HG03460 (cell line): Measurements from ENCODE around the gene UGT1A5.
"Not testable (repeated sequence)": the region's sequence is repeated elsewhere in the genome, so short reads cannot be mapped to it uniquely, and the experiment has no call there.

Experiments used
- ATAC-seq: cut with Tn5 transposase; IDR thresholded peaks from one replicate; pipeline ENCODE4 v1.9.1; 2021; ENCODE audit not compliant: unreplicated experiment

The UGT1A5 gene

DNA sequence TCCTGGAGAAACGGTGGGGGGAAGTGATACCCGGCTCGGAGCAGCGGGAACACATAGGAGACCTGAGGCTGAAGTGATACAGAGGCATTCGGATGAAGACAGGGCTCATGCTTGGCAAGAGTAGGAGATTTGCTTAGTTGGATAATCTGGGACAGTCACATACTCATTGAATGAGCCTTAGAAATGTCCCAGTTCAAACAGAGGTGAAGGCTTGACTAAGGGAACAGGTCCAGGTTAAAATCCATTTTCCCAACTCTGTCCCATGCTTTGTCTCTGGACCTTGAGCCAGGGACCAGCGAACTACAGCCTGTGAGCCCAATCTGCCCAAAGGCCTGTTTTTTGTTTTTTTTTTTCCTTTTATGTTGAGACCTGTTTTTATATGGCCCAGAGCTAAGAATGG lies 18.7 kb upstream of the UGT1A5 start:
- ATAC-seq = no peak

DNA sequence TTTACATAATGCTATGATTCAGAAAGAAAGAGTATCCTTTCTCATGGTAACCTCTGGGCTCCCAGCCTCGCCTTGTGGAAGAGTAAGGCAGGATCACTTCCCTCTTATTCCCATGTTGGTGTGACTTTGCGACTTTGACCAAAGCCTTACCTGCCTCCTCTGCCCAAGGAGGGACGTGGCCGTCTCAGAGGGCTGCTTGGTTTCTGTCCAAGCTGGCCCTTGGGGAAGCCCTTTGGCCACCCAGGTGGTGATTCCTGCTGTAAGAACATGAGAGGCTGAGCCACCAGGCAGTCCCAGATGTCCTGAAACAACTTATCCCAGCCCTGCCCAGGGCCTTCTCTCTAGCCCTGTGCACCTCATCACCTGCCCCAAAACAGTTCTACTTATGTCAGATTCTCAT lies 14.0 kb upstream of the UGT1A5 start:
- no peak for ATAC-seq

DNA sequence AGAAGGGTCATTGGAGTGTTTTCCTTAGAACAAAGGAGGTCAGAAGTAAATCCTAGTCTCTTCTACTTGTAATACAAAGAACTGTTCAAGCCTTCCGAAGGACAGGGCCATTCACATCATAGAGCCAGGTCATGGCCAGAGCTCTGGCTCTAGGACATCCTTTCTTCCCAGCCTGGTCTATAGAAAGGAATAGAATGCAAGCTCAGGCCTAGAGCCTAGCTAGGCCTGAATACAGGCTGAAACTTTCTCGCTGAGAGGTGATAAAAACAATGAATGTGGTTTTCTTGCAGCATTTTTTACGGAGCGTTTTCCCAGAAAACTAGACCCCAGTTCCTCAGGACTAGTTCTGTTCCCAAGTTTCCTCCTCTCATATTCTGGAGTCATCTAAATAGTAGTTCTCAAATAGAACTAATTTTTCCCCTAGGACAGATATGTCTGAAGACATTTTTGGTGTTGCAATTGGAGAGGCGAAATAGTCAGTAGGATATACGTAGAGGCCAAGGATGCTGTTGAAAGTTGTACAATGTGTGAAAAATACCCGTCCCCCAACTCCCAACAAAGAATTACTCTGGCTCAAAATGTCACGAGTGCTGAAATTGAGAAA lies 13.2 kb upstream of the UGT1A5 start:
- no peak for ATAC-seq

DNA sequence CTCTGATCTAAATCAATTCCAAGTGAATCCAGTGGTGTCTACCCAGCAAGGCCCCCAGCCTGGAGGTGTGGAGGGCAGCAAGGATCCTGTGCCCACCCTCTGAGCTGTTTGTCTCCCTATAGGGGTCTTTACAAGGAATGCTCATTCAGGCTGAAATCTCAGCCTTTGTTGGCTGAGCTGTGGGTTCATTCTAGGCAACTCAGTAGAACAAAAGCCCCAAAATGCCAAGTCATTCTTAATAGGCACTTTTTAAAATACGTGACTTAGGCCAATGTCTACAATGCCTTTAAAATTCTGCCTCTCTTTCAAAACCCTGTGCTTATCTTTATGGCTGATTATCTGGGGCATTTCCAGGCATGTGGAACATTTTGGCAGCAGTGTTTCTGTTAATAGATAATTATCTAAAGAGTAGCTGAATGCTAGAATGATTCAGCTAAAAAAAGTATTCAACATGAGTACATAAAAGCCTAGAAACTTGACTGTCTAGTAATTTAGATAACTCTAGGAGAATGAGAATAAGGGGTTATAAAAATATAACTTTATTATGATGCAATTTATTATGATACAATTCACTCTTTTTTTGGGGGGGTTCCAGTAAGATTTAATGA lies 12.6 kb upstream of the UGT1A5 start:
- ATAC-seq = no peak

DNA sequence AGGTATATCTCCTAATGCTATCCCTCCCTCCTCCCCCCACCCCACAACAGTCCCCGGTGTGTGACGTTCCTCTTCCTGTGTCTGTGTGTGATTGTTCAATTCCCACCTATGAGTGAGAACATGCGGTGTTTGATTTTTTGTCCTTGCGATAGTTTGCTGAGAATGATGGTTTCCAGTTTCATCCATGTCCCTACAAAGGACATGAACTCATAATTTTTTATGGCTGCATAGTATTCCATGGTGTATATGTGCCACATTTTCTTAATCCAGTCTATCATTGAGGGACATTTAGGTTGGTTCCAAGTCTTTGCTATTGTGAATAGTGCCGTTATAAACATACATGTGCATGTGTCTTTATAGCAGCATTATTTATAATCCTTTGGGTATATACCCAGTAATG lies 11.9 kb upstream of the UGT1A5 start:
- not testable (repeated sequence) for ATAC-seq

DNA sequence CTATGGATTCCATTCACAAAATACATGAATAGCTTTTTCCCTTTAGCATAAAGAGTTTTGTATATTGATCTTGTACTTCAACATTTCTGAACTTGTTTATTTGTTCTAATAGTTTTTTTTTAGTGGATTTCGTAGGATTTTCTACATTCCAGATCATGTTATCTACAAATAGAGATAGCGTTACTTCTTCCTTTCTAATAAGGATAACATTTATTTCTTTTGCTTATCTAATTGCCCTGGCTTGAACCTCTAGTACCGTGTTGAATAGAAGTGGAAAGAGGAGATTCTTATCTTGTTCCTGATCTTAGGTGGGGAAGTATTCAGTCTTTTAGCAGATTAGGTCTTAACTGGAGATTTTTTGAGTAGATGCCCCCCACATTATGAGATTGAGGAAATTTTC lies 10.5 kb upstream of the UGT1A5 start:
- no peak for ATAC-seq

DNA sequence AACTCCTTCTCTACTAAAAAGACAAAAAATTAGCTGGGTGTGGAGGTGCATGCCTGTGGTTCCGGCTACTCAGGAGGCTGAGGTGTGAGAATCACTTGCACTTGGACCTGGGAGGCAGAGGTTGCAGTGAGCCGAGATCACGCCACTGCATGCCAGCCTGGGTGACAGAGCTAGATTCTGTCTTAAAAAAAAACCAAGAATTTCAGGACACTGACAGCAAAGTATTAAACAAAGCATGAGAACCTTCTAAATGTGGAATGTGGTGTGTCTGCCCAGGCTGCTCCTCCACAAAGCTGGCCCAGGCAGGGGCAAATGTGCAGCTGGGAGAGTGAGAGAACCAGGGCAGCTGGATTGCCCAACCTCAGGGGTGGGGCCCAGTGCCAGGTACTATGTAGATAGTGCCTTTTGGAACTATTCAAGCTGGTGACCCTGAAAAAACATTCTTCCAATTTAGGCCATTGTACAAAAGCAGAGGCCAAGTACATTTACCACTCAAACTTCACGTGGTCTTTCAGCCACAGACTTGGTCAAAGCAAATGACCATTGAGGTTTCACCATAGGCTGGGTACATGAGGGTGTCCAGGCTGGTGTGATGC lies 6.7 kb upstream of the UGT1A5 start:
- no peak for ATAC-seq

- no peak for ATAC-seq
These were observed 6.0 kb upstream of the UGT1A5 start for GRCh38 chr2:233706720-233707119.

GRCh38 chr2:233707940-233708644 lies 4.6 kb upstream of the UGT1A5 start:
- ATAC-seq = no peak

DNA sequence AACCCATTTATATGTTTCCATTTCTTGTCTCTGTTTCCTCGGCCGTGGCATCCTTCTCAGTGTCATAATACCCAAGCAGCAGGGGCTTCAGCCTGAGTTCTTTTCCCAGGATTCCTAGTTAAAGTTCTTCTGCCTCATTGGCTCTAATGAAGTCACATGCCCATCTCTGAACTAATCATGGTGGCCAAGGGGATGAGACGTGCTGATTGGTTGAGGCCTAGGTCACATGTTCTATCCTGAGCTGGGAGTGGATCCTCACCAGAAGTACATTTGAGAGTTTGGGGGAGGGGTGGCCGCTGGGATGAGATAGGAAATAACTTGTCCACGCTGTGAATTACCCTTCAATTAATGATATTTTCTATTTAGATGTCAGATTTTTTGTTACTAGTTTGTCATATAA lies 3.8 kb upstream of the UGT1A5 start:
- no peak for ATAC-seq

DNA sequence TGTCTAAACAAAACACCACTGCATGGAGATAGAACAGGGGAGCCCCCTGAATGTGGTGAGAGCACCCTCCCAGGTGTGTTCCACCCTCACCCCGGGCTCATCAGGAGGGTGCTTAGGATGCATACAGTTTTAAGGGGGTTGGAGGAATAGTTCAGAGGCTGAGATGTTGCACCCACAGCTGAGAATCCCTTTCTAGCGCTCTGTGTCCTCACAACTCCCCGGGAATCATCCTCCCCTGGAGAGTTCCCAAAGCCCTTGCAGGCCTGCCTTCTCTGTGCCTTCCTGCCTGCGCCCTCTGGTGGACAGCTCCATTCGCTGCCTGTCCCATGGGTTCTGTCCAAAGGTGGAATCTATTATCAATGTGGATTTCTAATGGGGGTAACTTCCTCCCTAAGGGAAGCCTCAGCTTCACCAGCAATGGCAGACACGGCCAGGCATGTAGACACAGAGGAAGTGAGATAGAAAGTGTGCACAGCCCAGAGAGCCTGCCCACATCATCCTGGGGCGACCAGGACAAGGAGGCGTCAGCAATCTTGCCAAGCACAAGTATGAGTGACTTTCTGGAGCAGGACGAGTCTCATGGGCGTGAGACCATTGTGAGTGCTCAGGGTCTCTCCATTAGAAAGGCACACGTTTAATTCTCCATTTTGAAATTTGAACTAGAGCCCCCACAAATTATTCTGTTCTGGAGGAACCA lies 1.2 kb upstream of the UGT1A5 start:
- ATAC-seq = no peak

- ATAC-seq = no peak
These were observed 532 bp downstream of the UGT1A5 start for GRCh38 chr2:233713262-233713615.

DNA sequence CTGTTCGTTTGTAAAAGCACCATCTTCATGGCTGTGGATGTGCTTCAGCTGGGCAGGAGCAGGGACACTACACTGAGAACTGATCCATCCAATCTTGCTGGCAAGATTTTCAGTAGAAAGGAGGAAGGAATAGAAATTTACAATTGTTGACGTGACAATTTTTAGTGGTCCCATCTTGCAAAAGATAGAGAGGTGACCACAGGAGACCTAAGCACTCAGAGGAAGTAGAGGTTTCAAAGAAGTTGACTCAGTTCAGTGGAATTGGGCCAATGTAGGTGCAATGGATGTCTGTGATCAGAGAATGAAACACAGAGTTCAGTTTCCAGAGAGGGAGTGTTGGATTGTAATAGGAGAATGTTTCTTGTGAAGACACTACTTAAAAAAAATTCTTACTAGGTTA lies 1.4 kb downstream of the UGT1A5 start:
- ATAC-seq = no peak

GRCh38 chr2:233718552-233718951 lies 5.8 kb downstream of the UGT1A5 start, which contains the start of gene UGT1A4:
Gene UGT1A4 (plus strand): TSS chr2:233718736. CDS start chr2:233718821, 85 bp downstream.
- no peak for ATAC-seq

GRCh38 chr2:233728723-233729301 lies 16.1 kb downstream of the UGT1A5 start, which contains the start of gene UGT1A3:
Gene UGT1A3 (plus strand): TSS chr2:233729042. CDS start chr2:233729127, 85 bp downstream.
- no peak for ATAC-seq

GRCh38 chr2:233736868-233737653 lies 24.4 kb downstream of the UGT1A5 start:
- ATAC-seq = not testable (repeated sequence)

DNA sequence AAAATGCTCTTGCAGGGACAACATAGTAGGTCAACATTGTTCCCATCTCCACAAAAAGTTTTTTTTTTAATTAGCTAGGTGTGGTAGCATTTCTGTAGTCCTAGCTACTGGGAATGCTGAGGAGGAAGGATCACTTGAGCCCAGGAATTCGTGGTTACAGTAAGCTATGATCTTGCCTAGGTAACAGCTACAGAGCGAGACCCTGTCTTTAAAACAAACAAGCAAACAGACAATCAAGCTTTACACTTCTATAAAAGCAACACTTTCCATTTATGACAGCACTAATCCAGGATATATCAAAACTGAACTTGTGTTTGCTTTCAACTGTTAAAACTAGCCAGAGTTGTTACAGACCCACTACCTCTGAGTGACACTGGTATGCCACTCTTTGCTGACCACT lies 28.2 kb downstream of the UGT1A5 start:
- no peak for ATAC-seq

- no peak for ATAC-seq
These were observed 31.0 kb downstream of the UGT1A5 start for GRCh38 chr2:233743464-233744259.

DNA sequence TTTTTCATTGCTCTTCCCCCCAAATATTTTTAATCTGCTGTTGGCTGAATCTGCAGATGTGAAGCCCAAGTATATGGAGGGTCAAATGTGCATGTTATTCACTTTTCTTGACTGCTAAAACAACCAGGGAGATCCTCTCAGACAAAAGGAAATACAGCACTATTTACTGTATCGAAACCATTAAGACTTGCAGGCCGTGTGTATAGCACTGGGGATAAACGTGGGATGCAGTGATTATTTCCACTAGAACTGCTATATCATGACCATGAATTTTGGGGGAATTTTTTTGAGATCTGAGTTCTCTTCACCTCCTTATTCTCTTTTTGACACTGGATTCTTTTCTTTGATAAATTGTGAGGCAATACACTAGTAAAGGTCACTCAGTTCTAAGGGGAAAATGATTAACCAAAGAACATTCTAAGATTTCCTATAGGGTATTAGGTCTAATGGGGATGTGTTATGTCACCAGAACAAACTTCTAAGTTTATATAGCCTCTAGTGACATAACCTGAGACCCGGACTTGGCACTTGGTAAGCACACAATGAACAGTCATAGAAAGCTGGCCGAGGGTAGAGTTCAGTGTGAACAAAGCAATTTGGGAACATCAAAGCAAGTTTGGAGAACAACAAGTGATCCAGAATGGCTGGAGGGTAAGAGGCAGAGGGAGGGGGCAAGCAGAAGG lies 32.5 kb downstream of the UGT1A5 start:
- ATAC-seq = no peak
